GM12892 (cell line): Measurements from ENCODE around the gene ANO6.

ENCODE experiments used
- DNase-seq: peaks from one replicate; pipeline ENCODE4 v3.0.0; 2011; ENCODE audit not compliant: insufficient read length
- FAIRE-seq: peaks from 2 replicates; lab custom pipeline; 2011; peaks lifted over from hg19 to GRCh38; lab: Jason Lieb, UNC
- POLR2A ChIP-seq: IDR thresholded peaks from 2 replicates; pipeline ENCODE4 v1.6.1; 2011; ENCODE audit warnings: low read depth, low read length, control low read depth
- POLR2AphosphoS5 ChIP-seq: IDR thresholded peaks from 2 replicates; pipeline ENCODE4 v1.6.1; 2011; ENCODE audit warnings: low read depth, low read length, control low read depth
- TAF1 ChIP-seq: IDR thresholded peaks from 2 replicates; pipeline ENCODE4 v1.6.1; 2011; ENCODE audit warnings: low read depth, mild to moderate bottlenecking, control low read depth, low read length, borderline replicate concordance

ANO6 gene

DNA sequence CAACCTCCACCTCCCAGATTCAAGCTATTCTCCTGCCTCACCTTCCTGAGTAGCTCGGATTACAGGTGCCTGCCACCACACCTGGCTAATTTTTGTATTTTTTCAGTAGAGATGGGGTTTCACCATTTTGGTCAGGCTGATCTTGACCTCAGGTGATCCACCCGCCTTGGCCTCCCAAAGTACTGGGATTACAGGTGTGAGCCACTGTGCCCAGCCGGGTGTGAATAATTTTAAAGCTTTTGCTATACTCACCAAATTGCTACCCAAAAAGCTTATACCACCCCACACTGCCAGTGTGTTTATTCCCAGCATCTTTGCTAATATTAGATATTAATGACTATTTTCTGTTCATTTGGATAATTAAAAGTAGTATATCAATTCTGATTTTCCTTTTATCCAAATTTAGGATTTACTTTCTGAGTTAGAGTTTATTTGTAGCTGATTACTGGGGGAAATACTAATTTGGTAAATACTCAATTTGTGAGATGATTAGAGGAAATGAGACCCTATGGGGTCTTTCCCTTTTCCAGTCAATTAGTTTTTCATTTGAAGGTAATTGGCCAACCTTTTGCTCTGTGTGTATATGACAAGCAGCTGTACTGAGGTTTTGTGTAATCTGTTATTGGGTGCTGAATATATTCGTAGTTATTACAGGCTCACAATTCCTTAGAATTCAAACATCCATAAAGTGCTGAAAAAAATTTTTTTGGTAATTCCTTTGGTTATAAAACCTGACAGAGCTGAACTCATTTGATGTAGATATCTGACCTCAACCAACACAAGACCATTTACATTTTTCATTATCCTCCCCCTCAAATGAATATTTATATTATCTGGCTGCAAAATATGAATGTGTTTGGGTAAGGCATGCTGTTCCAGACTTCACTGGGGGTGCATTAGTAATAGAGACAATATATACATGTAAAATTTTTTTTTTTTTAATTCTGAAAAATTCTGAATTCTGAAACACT, 73.6 kb downstream of the ANO6 start:
- no peak for DNase-seq
- TF ChIP-seq POLR2AphosphoS5 (no peak), POLR2A (no peak), TAF1 (no peak)
- no peak for FAIRE-seq

DNA sequence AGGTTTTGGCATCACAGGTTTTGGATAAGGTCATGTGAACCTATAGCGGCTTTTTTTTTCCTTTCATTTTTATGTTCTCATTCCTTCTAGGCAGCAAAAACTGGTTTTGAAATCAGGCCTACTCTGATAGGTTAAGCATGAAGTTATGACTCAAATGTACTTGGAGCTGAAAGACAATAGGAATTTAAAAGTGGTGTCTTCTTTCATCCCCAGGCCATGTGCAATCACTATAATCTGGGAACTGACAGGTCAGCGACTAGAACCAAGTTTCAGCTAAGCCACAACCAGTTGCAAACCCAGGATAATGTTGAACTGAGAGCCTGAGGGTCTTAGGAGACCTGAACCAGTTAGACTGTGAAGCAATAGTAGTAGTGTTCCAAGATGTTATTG, 74.3 kb downstream of the ANO6 start:
- TF ChIP-seq POLR2A (no peak), POLR2AphosphoS5 (no peak)
- FAIRE-seq (no peak), DNase-seq (no peak)

DNA sequence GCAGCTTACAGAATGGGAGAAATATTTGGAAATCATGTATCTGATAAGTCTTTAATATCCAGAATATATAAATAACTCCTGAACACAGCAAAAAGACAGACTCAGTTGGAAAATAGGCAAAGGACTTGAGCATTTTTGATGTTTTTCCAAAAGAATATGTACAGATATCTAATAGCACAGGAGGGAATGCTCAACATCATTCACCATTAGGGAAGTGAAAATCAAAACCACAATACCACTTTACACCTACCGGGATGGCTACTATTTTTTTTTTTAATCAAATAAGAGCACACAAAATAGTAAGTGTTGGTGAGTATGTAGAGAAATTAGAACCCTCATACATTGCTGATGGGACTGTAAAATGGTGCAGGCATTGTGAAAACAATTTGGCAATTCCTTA, 75.6 kb downstream of the ANO6 start:
- FAIRE-seq: no peak

DNA sequence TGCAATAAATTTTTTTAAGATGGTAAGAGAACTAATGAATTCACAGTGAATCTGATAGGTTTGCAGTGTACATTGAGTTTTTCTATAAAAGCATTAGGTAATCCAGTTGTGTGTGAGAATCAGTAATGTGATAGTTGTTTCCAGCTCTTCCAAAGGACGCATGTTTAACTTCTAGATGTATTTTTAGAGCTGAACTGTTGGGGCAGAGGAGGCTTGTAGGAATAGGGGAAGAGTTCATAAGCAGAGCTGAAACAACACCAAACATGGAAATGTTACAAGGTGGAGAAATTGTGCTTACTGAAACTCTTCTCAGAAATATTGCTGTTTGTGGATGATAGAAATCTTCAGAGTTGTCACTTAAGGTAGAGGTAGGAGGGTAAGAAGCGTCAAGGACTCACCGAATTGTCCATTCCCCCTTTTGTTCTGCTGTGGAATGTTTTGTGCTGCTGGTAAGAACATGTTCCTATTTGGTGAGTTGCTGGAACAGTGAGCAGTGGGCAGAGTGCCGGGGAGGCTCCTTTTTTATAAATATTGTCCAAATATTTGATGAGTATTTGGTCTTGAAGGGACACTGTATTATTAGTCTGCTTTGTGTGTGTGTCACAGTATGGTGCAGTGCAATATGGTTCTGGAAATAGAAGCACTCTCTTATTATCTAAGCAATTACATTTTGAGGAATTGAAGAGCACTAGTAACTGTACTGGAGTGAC, 76.7 kb downstream of the ANO6 start:
- DNase-seq (no peak), FAIRE-seq (no peak)
- TF ChIP-seq POLR2AphosphoS5 (no peak), TAF1 (no peak), POLR2A (no peak)

More for the DNA sequence above, 75.6 kb downstream of the ANO6 start:
- DNase-seq: no peak
- TF ChIP-seq TAF1 (no peak), POLR2A (no peak), POLR2AphosphoS5 (no peak)

DNA sequence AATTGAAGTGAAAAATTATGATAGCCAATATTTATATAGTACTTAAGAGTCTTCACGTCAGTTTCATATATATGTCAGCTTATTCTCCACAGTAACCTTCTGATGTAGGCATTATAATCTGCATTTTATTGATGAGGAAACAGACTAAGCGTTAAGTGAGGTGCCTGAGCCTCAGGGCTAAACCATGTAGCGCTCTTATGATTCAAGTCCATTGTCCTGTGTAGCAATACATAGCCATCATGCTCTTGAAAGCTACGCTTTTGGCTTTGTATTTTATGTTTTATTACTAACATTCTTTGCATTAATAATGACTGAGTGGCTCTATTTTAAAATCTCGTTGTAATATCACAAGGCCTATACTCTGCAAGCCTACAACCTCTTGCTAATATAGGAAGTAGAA, 79.0 kb downstream of the ANO6 start:
- TF ChIP-seq TAF1 (no peak), POLR2AphosphoS5 (no peak), POLR2A (no peak)
- no peak for DNase-seq
- FAIRE-seq: no peak

DNA sequence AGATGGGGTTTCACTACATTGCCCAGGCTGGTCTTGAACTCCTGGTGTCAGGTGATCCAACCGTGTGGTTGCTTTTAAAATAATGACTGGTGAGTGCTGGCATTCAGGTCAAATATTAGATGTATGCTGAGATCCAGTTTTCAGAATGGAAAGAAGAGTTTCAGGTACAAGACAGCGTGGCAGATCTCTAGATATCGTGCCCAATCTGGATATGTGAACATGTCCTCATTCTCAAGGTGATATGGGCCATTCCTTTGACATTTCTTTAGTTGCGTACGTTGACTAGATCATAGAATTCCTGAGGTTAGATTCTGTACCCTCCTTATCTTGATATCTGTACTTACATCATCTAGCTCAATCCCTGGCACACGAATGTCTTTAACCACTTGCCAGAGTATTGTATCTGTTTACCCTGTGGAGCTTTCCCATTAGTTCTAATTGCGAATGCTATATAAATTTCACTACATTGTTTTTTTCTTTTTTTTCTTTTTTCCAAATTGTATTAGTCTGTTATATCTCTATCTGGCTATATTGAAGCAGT, 80.2 kb downstream of the ANO6 start:
- no peak for FAIRE-seq

DNA sequence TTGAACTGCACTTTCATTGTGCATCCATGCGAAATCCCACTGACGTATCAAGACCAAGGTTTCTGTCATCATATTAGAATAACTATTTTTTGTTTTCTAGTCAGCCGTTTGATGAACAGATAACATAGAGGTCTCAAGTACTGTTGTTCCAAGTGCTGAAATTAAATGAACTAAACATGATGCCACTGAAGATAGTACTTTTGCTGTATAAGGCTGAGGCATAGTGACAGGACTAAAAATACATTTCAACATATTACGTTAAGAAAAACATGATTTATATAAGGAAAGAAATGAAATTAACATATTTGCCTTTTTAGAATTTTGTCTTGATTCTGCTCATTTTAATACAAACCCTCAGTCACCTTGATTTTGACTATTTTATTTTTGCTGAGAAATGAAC, 82.2 kb downstream of the ANO6 start:
- DNase-seq: no peak
- TF ChIP-seq TAF1 (no peak), POLR2A (no peak), POLR2AphosphoS5 (no peak)

More for the DNA sequence above, 80.2 kb downstream of the ANO6 start:
- no peak for DNase-seq
- TF ChIP-seq TAF1: no peak
- TF ChIP-seq POLR2AphosphoS5: no peak
- TF ChIP-seq POLR2A: no peak

DNA sequence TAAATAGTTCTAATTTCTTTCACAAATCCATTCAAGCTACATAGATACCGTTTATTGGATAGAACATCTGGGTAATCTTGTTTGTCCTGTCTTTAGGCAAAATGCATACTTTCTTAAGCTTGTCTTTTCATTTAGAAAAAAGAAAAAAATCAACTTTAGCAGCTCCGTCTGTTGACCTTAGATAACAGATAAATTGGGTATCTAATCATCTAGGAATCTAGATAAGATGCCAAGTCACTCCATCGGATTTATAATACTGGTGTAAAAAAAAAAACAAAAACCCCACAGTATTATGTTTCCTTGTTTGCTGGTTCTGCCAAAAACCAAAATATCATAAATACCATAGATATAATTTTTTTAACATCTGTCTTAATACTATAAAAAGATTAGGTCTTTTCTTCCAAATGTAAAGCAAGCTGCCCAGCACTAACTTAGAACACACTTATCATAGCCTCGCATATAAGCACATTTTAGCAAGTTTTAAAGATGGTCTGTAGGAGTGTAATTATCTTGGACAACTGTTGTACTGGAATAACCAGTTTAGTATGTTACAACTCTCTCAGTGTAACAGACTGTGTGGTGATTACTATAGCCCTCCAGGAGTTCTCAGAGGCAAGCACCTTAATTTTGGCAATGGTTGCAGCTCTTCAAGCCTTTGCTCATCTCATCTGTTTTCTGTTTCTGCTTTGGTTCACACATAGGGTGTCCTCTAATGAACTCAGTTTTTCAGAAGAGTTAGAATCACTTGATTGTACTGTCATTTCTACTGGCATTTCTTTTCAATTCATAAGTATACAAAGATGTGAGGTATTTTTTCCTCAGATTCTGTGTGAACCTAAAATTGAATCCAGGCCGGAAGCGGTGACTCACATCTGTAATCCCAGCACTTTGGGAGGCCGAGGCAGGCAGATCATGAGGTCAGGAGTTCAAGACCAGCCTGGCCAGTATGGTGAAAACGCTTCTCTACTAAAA, 83.1 kb downstream of the ANO6 start:
- FAIRE-seq (no peak), DNase-seq (no peak)
- no peak for TF ChIP-seq TAF1
- TF ChIP-seq POLR2A: no peak
- no peak for TF ChIP-seq POLR2AphosphoS5

More for the DNA sequence above, 82.2 kb downstream of the ANO6 start:
- FAIRE-seq: no peak

DNA sequence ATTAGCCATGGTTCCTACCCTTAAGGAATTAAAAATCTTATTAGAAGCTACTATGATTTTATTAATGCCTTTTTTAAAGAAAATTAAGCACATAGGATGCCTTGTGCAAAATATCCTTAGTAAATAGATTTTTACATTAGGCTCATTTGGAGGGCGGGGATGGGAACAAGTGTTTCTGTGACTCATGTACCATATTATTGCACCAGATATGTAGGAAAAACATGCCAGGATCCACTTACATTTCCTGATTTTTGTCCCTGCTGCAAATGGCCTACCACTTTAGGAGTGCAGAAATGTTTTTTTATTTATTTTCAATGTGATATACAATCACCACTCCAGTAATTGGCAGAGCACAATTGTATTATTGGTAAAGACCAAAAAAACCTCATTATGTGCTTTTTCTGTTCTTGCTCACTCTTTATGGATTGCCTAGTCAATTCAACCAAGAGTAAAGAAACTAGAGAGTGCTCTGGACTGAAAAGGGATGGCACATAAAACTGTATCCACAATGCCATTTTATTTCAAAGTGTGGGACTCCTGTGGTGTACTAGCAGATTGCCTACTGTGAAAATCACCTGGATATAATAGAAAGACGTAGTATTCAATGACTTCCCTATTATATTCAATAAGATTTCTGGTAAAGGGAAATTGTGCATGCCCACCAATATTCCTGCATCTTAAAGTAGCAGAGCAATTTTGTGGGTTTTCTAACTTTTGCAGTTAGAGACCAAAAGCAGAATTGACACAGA, 86.9 kb downstream of the ANO6 start:
- TF ChIP-seq TAF1: no peak
- no peak for TF ChIP-seq POLR2AphosphoS5
- TF ChIP-seq POLR2A: no peak
- DNase-seq (no peak), FAIRE-seq (no peak)

DNA sequence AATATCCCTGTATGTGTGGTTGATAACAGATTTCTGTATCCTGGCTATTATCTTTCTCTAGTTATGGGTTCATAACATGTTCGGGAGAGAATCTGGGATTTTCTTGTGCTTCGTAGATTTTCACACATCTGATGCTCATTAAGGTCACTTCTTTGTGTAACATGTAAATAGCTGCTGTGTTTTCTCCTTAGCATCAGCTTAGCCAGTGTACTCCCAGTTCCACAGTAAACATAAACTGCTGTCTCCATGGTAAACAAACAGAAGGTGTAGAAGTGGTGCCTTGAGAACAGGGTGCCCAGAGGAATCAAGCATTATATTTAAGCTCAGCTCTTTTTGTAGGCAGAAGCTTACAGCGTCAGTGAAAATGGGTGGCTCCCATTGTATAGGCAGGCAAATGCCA, 88.0 kb downstream of the ANO6 start:
- FAIRE-seq: no peak
- no peak for TF ChIP-seq POLR2AphosphoS5
- no peak for TF ChIP-seq POLR2A
- no peak for TF ChIP-seq TAF1
- no peak for DNase-seq
